WI38 (cell line): ENCODE measurements around the gene SETDB1.

Source experiments
- H3K4me3 ChIP-seq: 2 replicates; pipeline ENCODE4 v1.5.1; 2011; ENCODE audit warnings: low read depth, mild to moderate bottlenecking, control low read depth, low read length
- TF ChIP-seq, protein P1 (sequence below): IDR thresholded peaks from 2 replicates; pipeline ENCODE4 v1.5.1; 2012; ENCODE audit warnings: low read depth, mild to moderate bottlenecking, control low read depth, low read length

SETDB1 gene

DNA sequence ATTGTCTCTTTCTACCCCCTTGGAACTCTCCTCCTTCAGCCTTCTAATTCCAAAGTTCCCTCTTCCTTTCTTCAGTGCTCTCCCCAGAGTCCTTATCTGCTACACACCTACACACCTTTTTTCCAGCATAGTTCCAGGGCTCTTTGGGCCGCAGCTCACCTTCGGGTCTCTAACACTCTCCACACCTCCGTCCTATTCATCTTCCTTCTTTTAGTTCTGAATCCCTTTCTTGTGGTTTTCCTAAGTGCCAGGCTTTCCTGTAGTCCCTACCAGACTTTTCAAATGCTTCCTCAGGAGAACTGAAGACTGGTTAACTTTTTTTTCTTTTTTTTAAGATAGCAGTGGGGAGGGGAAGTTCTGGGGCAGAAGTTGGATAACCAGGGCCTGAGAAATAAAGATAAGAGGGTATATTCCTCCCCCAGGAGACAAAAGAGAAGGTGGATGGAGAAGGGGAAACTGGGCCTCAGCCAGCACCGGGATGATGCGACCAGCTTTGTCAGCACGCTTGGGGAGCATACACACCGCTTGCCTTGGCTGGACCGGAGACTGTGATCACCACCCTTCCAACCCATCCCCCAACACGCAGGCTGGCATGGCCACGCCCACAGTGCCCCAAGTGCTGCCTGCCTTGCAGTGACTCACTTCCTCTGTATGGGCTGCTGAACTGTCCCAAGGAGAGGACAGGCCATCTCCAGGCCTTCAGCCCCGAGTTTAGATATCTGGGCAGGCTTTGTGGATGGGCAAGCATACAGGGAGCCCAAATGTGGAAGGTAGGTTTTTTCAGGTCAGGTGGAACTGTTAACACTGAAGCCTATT is 50.9 kb downstream of the SETDB1 start:
- TF ChIP-seq, protein P1, sequence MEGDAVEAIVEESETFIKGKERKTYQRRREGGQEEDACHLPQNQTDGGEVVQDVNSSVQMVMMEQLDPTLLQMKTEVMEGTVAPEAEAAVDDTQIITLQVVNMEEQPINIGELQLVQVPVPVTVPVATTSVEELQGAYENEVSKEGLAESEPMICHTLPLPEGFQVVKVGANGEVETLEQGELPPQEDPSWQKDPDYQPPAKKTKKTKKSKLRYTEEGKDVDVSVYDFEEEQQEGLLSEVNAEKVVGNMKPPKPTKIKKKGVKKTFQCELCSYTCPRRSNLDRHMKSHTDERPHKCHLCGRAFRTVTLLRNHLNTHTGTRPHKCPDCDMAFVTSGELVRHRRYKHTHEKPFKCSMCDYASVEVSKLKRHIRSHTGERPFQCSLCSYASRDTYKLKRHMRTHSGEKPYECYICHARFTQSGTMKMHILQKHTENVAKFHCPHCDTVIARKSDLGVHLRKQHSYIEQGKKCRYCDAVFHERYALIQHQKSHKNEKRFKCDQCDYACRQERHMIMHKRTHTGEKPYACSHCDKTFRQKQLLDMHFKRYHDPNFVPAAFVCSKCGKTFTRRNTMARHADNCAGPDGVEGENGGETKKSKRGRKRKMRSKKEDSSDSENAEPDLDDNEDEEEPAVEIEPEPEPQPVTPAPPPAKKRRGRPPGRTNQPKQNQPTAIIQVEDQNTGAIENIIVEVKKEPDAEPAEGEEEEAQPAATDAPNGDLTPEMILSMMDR: no peak
- no peak overlapping the region for H3K4me3 ChIP-seq

DNA sequence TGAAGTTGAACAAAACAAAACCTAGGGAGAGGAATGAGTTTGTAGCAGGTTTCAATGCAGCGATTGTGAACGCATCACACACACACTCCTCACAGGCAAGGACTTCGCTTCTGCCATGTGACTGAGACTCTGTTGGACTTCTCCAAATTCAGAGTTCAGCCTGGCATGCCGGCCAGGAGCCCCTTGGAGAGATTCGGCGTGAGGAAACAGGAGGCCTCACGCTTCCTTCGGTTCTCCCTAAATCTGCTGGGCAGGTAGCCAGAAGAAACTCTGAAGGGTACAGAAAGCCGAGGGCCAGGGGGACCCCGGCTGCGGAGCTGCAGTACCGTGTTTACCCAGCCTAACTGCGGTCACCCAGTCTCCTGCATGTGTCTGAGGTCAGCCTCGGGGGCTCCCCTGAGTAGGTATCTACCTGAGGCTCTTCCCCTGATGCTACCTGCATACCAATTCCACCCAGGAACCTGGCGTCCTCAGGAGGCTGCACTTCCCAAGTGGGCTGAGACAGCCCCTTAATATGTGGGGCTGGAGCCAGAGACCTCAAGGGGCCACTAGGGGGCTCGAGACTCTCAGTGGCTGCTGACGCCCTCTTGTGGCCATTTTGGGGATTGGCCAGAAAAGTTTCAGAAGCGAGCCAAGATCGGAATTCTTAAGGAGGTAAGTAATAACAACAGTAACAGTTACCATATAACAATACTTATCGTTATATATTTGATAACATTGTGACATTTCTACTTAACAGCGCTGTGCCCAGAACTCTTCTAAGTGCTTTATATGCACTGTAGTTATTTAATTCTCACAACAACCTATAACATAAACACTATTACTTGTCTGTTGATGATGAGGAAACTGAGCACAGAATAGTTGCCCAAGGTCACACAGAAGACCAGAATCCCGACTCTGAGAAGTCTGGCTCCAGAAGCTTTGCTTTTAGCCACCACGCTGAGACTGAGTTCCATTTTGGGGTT is 53.2 kb downstream of the SETDB1 start:
- TF ChIP-seq, protein P1: peak; percentile 100
- no peak overlapping the region for H3K4me3 ChIP-seq

DNA sequence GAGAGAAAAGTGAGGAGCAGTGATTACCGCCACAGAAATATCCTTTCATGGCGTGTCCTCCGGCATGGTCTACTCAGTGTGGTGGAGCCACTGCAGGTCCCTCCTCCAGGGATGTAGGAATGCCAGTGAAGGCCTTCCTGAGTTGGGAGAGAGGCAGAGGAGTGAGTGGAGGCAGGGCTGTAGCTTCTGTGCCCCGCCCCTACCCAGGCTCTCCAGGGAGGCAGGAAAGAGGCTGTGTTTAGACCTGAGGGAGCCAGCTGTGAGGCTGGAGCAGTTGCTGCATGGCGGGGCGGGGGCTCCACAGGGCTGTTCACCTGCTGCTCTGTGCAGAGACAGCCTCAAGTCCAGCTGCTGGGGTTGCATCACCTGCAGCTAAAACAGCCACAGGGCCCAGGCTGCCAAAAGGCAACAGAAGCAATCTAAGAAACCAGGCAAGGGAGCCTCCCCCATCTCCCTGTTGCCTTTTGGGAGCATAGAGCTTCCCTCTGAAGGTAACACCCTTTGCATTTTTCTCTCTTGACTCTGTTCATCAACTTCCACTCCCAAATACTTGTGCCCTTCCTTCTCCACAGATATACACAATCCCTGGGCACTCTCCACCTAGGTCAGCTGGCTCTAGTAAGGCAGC is 55.1 kb downstream of the SETDB1 start:
- no peak overlapping the region for H3K4me3 ChIP-seq
- TF ChIP-seq, protein P1: no peak

DNA sequence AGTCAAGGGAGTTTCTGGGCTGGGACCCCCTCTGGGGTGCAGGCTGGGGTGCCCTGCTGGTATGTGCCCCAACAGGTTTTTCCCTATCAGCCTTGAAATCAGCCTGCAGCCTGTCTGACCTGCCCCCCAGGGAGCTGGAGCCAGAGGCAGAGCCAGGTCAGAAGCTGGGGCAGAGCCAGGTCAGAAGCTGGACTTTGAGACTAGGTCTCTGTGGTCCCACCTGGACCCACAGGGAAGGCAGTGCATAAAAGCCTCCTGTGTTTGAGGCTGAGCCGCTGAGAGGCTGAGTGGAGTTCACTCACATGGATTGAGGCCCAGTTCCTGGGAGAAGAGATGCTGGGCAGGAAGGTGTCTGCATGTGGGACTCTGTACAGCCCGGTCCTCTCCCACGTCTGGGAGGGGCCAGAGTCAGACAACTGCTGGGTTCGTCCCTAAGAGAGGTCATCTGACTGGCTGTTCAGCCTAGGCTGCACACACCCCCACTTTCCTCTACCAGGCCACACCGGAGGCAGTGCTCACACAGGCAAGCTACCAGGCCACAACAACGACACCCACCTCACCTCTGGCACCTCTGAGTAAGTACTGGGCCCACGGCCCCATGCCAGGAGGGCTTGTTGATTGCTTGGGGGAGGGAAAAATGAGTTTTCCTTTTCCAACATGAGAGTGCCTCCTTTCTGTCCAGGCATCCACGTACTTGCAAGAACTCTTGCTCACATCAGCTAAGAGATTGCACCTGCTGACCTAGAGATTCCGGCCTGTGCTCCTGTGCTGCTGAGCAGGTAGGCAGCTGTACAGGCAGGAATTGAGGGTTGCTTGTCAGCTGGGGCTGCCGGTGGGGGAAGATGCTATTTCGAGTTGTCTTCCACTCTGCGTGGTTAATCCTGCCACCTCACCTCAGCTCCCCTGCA is 55.9 kb downstream of the SETDB1 start, which contains the start of gene ANXA9:
TSS of gene ANXA9 (plus strand) at position 488 of the 908 bp plus-strand sequence. CDS start 814 bp downstream, outside the sequence.
- no peak within 1 kb of the TSS for H3K4me3 ChIP-seq
- TF ChIP-seq, protein P1: no peak

GRCh38 chr1:150985179-150985825 is 59.1 kb downstream of the SETDB1 start:
- H3K4me3 ChIP-seq: no peak overlapping the region
- TF ChIP-seq, protein P1: no peak

GRCh38 chr1:150987924-150988323 is 61.8 kb downstream of the SETDB1 start:
- no peak overlapping the region for H3K4me3 ChIP-seq
- TF ChIP-seq, protein P1: no peak
